Glomerular visceral epithelial cell (primary cell): Measurements from ENCODE around the gene IFT20.
"Not testable (repeated sequence)": the region's sequence is repeated elsewhere in the genome, so short reads cannot be mapped to it uniquely, and the experiment has no call there.

Experiments used
- DNase-seq: peaks from one replicate; pipeline ENCODE4 v3.0.0-alpha.2; 2016; ENCODE audit errors: extremely low spot score

The IFT20 gene

GRCh38 chr17:28364665-28365363 lies 29.5 kb upstream of the IFT20 start, which contains the start of gene SEBOX:
TSS of gene SEBOX (minus strand) at chr17:28365199. CDS start at chr17:28365151, 48 bp downstream.
- no peak for DNase-seq

DNA sequence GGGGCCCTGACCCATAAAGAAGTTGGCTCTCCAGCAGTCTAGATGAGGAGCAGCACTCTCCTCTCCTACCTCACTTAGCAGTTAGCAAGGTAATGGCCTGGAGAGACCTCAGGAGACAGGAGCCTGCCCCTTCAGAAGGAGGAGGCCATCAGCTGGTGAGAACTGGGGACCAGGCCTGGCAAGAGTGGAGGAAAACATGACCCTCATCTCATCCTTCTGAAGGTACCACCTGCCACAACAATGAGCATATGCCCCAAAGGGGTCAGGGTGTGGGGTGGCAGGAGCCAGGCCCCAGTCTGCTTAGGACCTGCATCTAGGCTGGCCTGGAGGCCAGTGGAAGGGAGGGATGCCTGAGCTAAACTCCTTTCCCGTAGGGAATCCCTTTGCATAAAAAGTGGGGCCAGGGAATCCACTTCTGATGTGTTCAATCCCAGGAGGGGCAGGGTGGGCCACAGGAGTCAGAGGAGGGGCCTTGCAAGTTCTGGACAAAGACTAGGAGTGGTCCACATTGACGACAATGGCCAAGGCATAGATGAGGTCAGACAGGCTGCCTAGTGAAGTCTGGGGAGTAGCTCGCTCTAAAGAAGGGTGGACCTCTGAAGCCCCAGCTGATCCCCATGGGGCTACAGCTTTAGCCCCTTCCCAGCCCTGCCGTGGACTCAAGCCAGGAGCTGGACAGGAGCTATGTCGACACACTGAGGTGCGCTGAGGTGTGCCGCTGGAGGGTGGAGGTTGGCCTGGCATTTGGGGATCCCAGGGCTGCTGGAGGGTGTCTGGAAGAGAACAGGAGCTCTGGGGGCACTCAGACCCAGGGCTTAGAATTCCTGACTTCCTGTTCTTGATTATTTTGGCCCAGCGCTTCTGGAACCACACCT lies 28.7 kb upstream of the IFT20 start:
- no peak for DNase-seq

GRCh38 chr17:28363186-28363585 lies 27.9 kb upstream of the IFT20 start:
- DNase-seq: no peak

GRCh38 chr17:28357901-28358197 lies 22.6 kb upstream of the IFT20 start:
- DNase-seq: no peak

GRCh38 chr17:28357061-28357900 lies 22.0 kb upstream of the IFT20 start, which contains the start of gene POLDIP2:
TSS of gene POLDIP2 (minus strand) at chr17:28357527. CDS start at chr17:28357448, 79 bp downstream.
- DNase-seq: peak; percentile 94

GRCh38 chr17:28350271-28350670 lies 15.0 kb upstream of the IFT20 start:
- no peak for DNase-seq

DNA sequence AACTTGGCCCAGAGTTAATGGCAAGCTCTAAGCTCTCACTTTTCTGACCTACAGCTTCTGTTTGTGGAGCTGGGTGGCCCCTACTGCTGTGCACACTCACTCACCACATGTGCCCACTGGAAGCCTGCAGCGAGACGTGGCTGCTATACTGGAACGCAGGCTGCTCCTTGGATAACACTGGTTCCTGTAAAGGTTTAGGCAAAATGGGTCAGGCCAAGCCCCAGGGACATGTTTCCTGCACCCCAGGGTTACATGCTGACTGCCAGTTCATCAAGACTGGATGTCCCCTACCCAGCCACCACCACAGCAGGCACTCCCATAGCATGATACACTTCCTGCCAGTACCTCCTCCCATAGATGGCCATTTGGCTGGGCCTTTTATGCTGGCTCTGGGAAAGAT lies 13.7 kb upstream of the IFT20 start:
- DNase-seq: no peak

GRCh38 chr17:28347261-28347891 lies 12.1 kb upstream of the IFT20 start:
- peak; percentile 93 for DNase-seq

GRCh38 chr17:28346746-28347246 lies 11.5 kb upstream of the IFT20 start:
- no peak for DNase-seq

DNA sequence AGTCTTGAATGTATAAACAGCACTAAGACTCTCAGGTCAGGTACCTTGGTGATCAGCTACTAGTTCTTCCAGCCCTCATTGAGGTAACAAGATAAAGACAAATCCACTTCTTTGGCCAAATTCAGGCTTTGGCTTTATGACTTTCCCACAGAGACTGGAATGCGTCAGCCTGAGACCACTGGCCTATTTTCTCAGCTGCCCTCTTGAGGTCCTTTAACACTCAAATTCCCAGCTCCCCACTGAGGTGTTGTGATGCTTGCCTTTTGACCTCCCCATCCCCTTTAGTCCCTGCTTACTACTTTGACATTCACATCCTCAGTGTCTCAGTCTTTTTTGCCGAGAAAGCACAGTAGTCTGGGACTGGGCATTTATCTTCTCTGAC lies 10.9 kb upstream of the IFT20 start:
- DNase-seq: no peak

- no peak for DNase-seq
These were observed 10.3 kb upstream of the IFT20 start for GRCh38 chr17:28345419-28346198.

- DNase-seq: no peak
These were observed 9.2 kb upstream of the IFT20 start for GRCh38 chr17:28344435-28344901.

DNA sequence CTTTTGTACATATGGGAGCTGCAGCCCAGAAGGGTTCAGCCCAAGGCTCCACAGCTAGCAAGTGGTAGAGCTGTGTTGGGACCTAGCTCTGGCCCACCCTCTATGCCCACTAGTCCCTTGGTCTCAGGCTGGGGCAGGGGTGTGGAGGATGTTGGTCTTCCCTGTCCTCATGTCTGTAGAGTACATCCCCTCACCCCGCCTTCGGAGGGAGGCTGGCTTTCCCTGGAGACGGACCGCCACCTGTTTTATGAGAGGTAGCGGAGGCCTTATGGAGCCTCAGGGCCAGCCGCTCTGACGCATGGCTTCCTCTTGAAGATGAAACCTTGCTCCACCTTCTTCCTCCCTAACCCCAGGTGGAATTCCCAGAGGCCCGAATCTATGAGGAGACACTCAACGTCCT lies 8.7 kb upstream of the IFT20 start:
- DNase-seq: no peak

GRCh38 chr17:28343491-28343932 lies 8.2 kb upstream of the IFT20 start:
- DNase-seq: no peak

DNA sequence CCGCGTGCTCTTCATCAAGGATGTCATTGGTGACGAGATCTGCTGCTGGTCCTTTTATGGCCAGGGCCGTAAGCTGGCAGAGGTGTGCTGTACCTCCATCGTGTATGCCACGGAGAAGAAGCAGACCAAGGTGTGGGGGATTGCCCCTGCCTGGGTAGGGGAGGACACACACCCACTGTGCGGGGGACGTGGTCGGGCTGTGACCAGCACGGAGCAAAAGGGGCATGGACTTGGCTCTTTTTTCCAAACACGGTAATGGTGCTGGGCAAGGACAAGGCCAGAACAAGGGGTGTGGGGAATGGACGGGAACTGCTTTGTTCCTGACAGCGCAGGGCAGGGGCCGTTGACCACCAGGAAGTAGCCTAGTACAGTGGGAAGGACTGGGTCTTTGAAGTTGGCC lies 7.0 kb upstream of the IFT20 start:
- no peak for DNase-seq

- DNase-seq: no peak
These were observed 6.2 kb upstream of the IFT20 start for GRCh38 chr17:28341516-28341915.

- DNase-seq: no peak
These were observed 5.1 kb upstream of the IFT20 start for GRCh38 chr17:28340374-28340773.

- no peak for DNase-seq
These were observed 4.2 kb upstream of the IFT20 start for GRCh38 chr17:28339431-28339830.

DNA sequence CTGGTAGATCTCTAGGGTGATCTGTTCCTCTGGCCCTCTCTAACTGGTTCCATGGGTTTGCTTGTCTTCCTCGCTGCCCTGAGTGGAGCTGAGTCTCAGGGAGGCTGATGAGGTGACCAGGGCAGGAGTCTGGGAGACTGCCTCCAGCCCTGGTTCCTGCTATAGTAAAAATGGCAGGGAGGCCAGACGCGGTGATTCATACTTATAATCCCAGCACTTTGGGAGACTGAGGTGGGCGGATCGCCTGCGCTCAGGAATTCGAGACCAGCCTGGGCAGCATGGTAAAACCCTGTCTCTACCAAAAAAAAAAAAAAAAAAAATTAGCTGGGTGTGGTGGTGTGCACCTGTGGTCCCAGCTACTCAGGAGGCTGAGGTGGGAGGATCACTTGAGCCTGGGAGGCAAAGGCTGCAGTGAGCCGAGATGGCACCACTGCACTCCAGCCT lies 3.5 kb upstream of the IFT20 start:
- not testable (repeated sequence) for DNase-seq

- DNase-seq: peak; percentile 58
These were observed 2.9 kb upstream of the IFT20 start for GRCh38 chr17:28338056-28338768.
